ENCODE measurements around the gene CDH22.

The CDH22 gene

DNA sequence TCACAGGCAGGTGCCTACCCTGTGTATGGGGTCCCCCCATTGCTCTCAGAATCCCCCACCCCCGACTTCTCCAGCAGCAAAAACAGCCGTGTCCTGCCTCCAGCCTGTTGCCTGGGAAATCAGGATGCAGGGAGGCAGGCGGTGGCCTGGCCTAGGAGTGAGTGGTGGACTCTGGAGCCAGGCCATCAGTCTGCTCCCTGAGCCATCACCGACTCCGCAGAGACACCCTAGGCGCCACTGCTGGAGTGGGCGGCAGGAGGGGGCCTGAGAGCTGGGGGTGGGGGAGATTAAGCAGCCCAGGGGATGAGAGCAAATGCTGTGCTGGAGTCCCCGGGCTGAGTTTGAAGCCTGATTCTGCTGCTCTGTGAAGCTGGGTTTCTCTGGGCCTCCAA is 97.0 kb downstream of the CDH22 start:
- TF ChIP-seq CTCF (IDR thresholded peaks at IDR 0.05; ENCODE audit: borderline replicate concordance, insufficient read depth, low read depth, low read length): no peak
- H3K4me3 ChIP-seq (ENCODE audit: low read depth, low read length): no peak overlapping the region

GRCh38 chr20:46210672-46211330 is 97.5 kb downstream of the CDH22 start:
- TF ChIP-seq CTCF (IDR thresholded peaks at IDR 0.05; ENCODE audit: borderline replicate concordance, insufficient read depth, low read depth, low read length): no peak
- no peak overlapping the region for H3K4me3 ChIP-seq (ENCODE audit: low read depth, low read length)

DNA sequence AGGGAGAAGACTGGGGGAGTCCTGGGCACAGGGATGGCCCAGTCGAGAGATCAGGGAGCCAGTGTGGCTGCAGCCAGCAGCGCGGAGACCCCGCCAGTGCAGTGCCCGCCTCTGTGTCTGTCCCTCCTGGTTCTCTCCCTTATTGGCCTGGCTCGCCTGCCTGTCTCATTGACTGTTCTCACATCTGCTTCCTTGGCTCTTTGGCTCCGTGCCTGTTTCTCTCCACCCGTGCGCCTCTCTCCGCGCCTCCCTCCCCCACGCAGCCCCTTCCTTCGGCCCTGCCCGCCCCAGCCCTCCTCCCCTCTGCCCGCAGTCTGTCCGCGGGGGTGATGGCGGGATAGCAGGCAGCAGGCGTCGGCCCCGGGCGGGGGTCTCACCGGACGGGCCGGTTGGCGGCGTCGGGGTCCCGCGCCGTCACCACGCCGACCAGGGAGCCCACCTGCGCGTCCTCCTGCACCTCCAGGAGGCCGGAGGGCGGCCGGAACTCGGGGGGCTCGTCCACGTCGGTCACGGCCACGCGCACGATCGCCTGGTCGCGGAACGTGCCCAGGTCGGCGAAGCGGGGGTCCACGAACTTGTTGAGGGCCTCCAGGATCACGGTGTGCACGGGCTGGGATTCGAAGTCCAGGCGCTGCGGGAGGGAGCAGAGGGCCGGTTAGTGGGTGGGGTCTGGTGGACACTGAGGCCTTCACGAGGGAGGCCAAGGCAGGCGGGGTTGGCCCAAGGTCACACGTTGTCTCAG is 98.2 kb downstream of the CDH22 start:
- no peak overlapping the region for H3K4me3 ChIP-seq (ENCODE audit: low read depth, low read length)
- no peak for TF ChIP-seq CTCF (IDR thresholded peaks at IDR 0.05; ENCODE audit: borderline replicate concordance, insufficient read depth, low read depth, low read length)

DNA sequence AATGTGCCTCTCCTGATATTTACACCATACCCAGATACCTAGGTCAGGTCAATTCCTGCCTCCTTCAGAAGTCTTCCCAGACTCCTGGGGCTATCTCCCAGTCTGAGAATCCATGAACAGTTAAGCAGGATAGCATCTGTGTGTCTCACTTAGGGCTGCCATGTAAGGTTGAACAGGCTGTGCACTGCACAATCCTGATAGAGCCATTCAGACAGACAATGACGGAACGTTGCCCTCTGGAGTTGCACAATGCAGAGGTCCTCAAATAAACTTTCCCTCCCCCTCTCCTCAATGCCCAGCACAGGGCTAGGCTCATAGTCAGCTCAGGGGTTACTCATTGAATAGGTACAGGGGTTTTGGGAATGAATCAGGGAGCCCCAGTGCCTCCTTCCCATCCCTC is 100.5 kb downstream of the CDH22 start:
- H3K4me3 ChIP-seq (ENCODE audit: low read depth, low read length): no peak overlapping the region
- TF ChIP-seq CTCF (IDR thresholded peaks at IDR 0.05; ENCODE audit: borderline replicate concordance, insufficient read depth, low read depth, low read length): no peak

DNA sequence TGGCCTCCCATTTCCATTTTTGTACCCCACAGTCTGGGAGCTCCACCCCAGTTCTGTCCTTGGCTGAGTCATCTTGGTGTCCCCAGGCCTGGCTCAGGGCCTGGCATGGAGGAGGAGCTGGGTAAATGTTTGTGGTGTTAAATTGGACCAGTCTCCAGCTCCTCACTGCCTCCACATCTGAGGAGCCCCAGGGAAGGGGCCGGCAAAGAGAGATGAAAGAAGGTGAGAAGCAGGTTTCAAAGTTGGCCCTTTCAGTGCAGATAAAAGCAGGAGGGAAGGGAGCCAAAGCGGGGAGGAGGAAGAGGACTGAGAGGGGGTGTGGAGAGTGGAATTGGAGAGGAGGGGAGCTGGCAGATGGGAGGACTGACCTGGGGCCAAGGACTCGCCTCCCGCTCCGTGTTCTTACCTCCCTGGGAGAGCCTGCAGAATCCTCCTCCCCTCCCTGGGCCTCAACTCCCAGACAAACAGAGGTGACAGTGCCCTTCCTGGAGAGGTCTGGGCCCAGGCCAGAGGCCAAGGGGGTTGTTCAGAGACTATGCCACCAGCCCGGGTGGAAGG is 101.2 kb downstream of the CDH22 start:
- H3K4me3 ChIP-seq (ENCODE audit: low read depth, low read length): no peak overlapping the region
- TF ChIP-seq CTCF (IDR thresholded peaks at IDR 0.05; ENCODE audit: borderline replicate concordance, insufficient read depth, low read depth, low read length): no peak

GRCh38 chr20:46206025-46206424 is 102.3 kb downstream of the CDH22 start:
- no peak overlapping the region for H3K4me3 ChIP-seq (ENCODE audit: low read depth, low read length)
- no peak for TF ChIP-seq CTCF (IDR thresholded peaks at IDR 0.05; ENCODE audit: borderline replicate concordance, insufficient read depth, low read depth, low read length)

GRCh38 chr20:46205349-46205748 is 102.9 kb downstream of the CDH22 start:
- no peak for TF ChIP-seq CTCF (IDR thresholded peaks at IDR 0.05; ENCODE audit: borderline replicate concordance, insufficient read depth, low read depth, low read length)
- no peak overlapping the region for H3K4me3 ChIP-seq (ENCODE audit: low read depth, low read length)

Data from GM12875 (cell line).